Activated gamma-delta T cell treated with Interleukin-2 at 50 U/mL for 16 hours (primary cell): ENCODE results near the gene JMJD1C.
"Not testable (repeated sequence)": the region's sequence is repeated elsewhere in the genome, so short reads cannot be mapped to it uniquely, and the experiment has no call there.

Experiments used
- DNase-seq: peaks from one replicate; pipeline ENCODE4 v3.0.0-alpha.2; 2020

Gene JMJD1C

GRCh38 chr10:63252095-63252762, 213.5 kb downstream of the JMJD1C start:
- no peak for DNase-seq

- DNase-seq: no peak
Observed at GRCh38 chr10:63250032-63250431, 215.7 kb downstream of the JMJD1C start.

GRCh38 chr10:63247771-63248170, 218.0 kb downstream of the JMJD1C start:
- DNase-seq: no peak

- DNase-seq: no peak
Observed at GRCh38 chr10:63246356-63246755, 219.4 kb downstream of the JMJD1C start.

- no peak for DNase-seq
Observed at GRCh38 chr10:63241841-63242281, 223.9 kb downstream of the JMJD1C start.

GRCh38 chr10:63240807-63241206, 225.0 kb downstream of the JMJD1C start:
- DNase-seq: no peak

GRCh38 chr10:63238501-63238900, 227.3 kb downstream of the JMJD1C start:
- DNase-seq: no peak

- no peak for DNase-seq
Observed at GRCh38 chr10:63237396-63237795, 228.4 kb downstream of the JMJD1C start.

GRCh38 chr10:63236113-63236935, 229.5 kb downstream of the JMJD1C start:
- DNase-seq: no peak

GRCh38 chr10:63235136-63235535, 230.6 kb downstream of the JMJD1C start:
- not testable (repeated sequence) for DNase-seq

- no peak for DNase-seq
Observed at GRCh38 chr10:63229161-63229560, 236.6 kb downstream of the JMJD1C start.

GRCh38 chr10:63228237-63228636, 237.5 kb downstream of the JMJD1C start:
- DNase-seq: no peak

- no peak for DNase-seq
Observed at GRCh38 chr10:63227207-63227895, 238.4 kb downstream of the JMJD1C start.

GRCh38 chr10:63224241-63224640, 241.5 kb downstream of the JMJD1C start:
- DNase-seq: no peak

- no peak for DNase-seq
Observed at GRCh38 chr10:63221950-63222349, 243.8 kb downstream of the JMJD1C start.

GRCh38 chr10:63219749-63220148, 246.0 kb downstream of the JMJD1C start:
- DNase-seq: no peak

- no peak for DNase-seq
Observed at GRCh38 chr10:63217120-63217605, 248.6 kb downstream of the JMJD1C start.

- no peak for DNase-seq
Observed at GRCh38 chr10:63214571-63214970, 251.2 kb downstream of the JMJD1C start.

- DNase-seq: no peak
Observed at GRCh38 chr10:63213489-63213888, 252.3 kb downstream of the JMJD1C start.

GRCh38 chr10:63210611-63211196, 255.1 kb downstream of the JMJD1C start:
- no peak for DNase-seq

- no peak for DNase-seq
Observed at GRCh38 chr10:63209705-63210104, 256.1 kb downstream of the JMJD1C start.

GRCh38 chr10:63208986-63209385, 256.8 kb downstream of the JMJD1C start:
- no peak for DNase-seq
